Measurements from ENCODE around the gene RASSF3. TPM values are rescaled to one million over a fixed set of nuclear protein-coding genes. Genes with fewer than 3 reads are reported as not detected.

The RASSF3 gene
- total and polyA plus RNA-seq, 4 donors = 9.4 to 18.7 (median 10.9) TPM

DNA sequence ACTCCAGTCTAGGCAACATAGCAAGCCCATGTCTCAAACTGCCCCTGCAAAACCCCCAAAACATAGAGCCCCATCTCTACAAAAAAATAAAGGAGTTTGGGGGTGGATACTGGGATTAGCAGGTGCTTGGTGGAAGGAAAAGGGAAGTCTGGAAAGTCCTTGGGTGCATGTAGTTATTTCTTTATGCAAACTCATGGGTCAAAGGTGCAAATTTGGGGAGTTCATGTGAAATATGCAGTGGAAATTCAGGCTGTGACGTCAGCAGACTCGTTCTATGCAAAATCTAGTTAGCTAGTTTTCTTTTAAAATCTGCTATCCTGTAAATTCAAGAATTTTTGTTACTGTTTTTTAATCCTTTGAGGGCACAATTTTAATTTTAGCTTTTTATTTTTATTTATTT, 97.6 kb downstream of the RASSF3 start:
- no CpG with 5 or more reads among the region's 2 CpGs for WGBS (ENCODE audit: insufficient coverage)
- DNase-seq (ENCODE audit: low read depth in 4 of 6, low spot score in 6 of 6) = no peak
- Histone ChIP-seq H3K4me1 (ENCODE audit: control insufficient read depth, insufficient read depth, low read length) (peaks cover 8% of the 10 kb centered on the region), H3K36me3 (ENCODE audit: control insufficient read depth, insufficient read depth, low read length) (no peaks in the 10 kb centered on the region), H3K27ac (ENCODE audit: low read depth, low read length) (no peak overlapping the region), H3K27me3 (ENCODE audit: control insufficient read depth, insufficient read depth, low read length) (no peaks in the 10 kb centered on the region), H3K9me3 (ENCODE audit: control insufficient read depth, insufficient read depth, low read length) (no peaks in the 10 kb centered on the region), H3K4me3 (ENCODE audit: low read depth, low read length) (no peak overlapping the region)

DNA sequence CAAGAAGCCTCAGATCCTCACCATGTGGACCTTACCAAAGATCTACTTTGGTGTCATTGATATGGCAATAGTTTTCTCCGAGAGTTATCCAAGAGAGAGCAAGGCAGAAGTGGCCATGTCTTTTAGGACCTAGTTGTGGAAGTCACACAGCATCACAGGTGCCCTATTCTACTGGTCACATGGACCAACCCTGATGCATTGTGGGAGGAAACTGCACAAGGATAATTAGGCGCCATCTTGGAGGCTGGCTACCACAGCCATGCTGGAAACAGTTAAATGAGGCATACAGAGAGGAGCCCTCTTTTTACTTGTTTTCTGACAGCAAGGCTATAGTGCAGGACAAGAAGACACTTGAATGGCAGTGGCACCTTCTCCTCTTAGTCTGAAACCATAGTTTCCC, 99.1 kb downstream of the RASSF3 start:
- Histone ChIP-seq H3K4me1 (ENCODE audit: control insufficient read depth, insufficient read depth, low read length) (peaks cover 8% of the 10 kb centered on the region), H3K36me3 (ENCODE audit: control insufficient read depth, insufficient read depth, low read length) (peaks cover 4% of the 10 kb centered on the region)
- 90% methylated on average over 2 of the region's 2 CpGs for WGBS (ENCODE audit: insufficient coverage)

DNA sequence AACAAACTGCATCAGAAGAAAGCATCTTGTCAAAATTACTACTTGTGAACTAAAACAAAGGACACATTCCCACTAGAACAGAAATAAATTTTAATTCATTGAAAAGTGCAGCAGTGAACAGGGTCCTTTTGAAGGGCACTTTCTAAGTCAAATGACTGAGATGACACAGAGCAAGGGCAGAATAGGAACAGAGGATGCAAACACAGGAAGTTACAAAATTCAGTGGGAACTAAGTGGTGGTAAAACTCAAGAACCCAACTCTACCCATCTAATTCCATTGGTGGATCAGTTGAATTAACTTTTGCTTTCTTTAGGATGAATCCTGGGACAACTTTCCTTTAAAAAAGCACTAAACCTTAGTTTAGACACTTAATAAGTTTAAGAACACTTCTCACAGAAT, 103.1 kb downstream of the RASSF3 start:
- DNase-seq (ENCODE audit: low read depth in 4 of 6, low spot score in 6 of 6) = no peak
- H3K27ac ChIP-seq (ENCODE audit: low read depth, low read length) = no peak overlapping the region
- H3K4me3 ChIP-seq (ENCODE audit: low read depth, low read length) = no peak overlapping the region
- peaks cover 19% of the 10 kb centered on the region for H3K36me3 ChIP-seq (ENCODE audit: control insufficient read depth, insufficient read depth, low read length)
- no peaks in the 10 kb centered on the region for H3K4me1 ChIP-seq (ENCODE audit: control insufficient read depth, insufficient read depth, low read length)
- H3K27me3 ChIP-seq (ENCODE audit: control insufficient read depth, insufficient read depth, low read length) = no peaks in the 10 kb centered on the region
- H3K9me3 ChIP-seq (ENCODE audit: control insufficient read depth, insufficient read depth, low read length) = no peaks in the 10 kb centered on the region

More for the DNA sequence above, 99.1 kb downstream of the RASSF3 start:
- H3K9me3 ChIP-seq (ENCODE audit: control insufficient read depth, insufficient read depth, low read length) = no peaks in the 10 kb centered on the region
- no peak for DNase-seq (ENCODE audit: low read depth in 4 of 6, low spot score in 6 of 6)
- H3K27ac ChIP-seq (ENCODE audit: low read depth, low read length) = no peak overlapping the region
- no peak overlapping the region for H3K4me3 ChIP-seq (ENCODE audit: low read depth, low read length)
- H3K27me3 ChIP-seq (ENCODE audit: control insufficient read depth, insufficient read depth, low read length) = no peaks in the 10 kb centered on the region

DNA sequence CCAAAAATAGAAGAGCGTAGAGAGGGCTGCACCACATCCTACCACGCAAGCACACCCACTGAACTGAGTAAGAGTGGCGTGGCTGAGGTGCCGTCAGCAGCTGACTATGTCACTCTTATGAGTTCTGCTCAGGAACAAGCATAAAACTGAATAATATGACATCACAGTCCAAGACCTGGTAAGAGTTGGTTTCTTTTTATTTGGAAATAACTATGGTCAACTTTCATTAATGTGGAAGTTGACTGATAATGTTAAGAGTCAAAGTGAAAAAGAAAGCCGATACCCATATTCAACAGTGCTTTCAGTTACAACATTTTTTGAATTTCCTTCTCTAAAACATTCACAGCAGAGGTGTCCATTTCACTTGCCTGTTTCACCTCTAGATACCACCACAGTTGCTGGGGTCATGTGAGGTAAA, 104.3 kb downstream of the RASSF3 start:
- no peak for DNase-seq (ENCODE audit: low read depth in 4 of 6, low spot score in 6 of 6)
- Histone ChIP-seq H3K36me3 (ENCODE audit: control insufficient read depth, insufficient read depth, low read length) (peaks cover 19% of the 10 kb centered on the region), H3K27me3 (ENCODE audit: control insufficient read depth, insufficient read depth, low read length) (no peaks in the 10 kb centered on the region), H3K27ac (ENCODE audit: low read depth, low read length) (no peak overlapping the region), H3K4me3 (ENCODE audit: low read depth, low read length) (no peak overlapping the region), H3K9me3 (ENCODE audit: control insufficient read depth, insufficient read depth, low read length) (no peaks in the 10 kb centered on the region), H3K4me1 (ENCODE audit: control insufficient read depth, insufficient read depth, low read length) (no peaks in the 10 kb centered on the region)
- WGBS (ENCODE audit: insufficient coverage) = 100% methylated on average over 2 of the region's 5 CpGs

DNA sequence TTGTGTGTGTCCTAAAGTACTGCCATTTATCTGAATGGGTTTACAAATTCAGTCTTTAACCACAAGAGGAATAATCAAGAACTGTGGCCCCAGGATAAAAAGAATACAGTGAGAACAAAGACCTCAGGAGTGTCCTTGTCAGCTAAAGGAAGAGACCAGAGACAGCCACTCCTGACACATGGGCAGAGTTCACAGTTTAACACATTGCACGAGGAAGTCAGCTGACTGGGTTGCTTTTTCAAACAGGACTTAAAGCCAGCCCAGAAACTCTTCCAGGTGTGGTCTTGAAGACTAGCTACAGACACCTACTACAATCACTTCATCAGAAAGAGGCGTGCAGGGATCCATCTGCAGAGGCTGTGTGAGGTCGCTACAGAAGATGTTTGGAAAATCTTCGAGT, 106.1 kb downstream of the RASSF3 start:
- peaks cover 19% of the 10 kb centered on the region for H3K36me3 ChIP-seq (ENCODE audit: control insufficient read depth, insufficient read depth, low read length)
- H3K4me1 ChIP-seq (ENCODE audit: control insufficient read depth, insufficient read depth, low read length) = no peaks in the 10 kb centered on the region
- no peak overlapping the region for H3K27ac ChIP-seq (ENCODE audit: low read depth, low read length)
- H3K4me3 ChIP-seq (ENCODE audit: low read depth, low read length) = no peak overlapping the region
- H3K9me3 ChIP-seq (ENCODE audit: control insufficient read depth, insufficient read depth, low read length) = no peaks in the 10 kb centered on the region
- DNase-seq (ENCODE audit: low read depth in 4 of 6, low spot score in 6 of 6) = no peak
- no peaks in the 10 kb centered on the region for H3K27me3 ChIP-seq (ENCODE audit: control insufficient read depth, insufficient read depth, low read length)
- WGBS (ENCODE audit: insufficient coverage) = 88% methylated on average over 1 of the region's 4 CpGs

DNA sequence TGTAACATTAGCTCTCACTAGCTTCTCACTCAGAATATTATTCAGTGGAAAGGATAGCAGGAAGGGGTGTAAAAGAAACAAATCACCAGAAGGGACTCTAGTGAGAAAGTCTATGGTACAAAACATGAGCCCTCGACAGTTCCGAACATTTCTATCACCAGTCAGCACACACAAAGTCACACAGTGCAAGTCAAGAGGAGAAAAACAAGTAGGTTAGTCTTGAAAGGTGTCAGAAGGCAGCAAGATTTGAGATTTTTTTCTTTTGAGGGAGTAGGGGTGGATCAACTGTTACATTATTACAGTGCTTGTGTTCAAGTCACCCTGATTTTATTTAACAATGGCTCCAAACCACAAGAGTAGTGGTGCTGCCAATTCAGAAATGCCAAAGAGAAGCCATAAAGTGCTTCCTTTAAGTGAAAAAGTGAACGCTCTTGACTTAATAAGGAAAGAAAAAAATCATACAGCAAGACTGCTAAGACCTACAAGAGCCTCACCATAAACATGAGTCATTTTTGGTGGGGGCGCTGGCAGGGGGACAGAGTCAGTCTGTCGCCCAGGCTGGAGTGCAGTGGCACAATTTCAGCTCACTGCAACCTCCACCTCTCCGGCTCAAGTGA, 106.7 kb downstream of the RASSF3 start:
- DNase-seq (ENCODE audit: low read depth in 4 of 6, low spot score in 6 of 6) = no peak
- H3K9me3 ChIP-seq (ENCODE audit: control insufficient read depth, insufficient read depth, low read length) = no peaks in the 10 kb centered on the region
- H3K27me3 ChIP-seq (ENCODE audit: control insufficient read depth, insufficient read depth, low read length) = no peaks in the 10 kb centered on the region
- no peak overlapping the region for H3K27ac ChIP-seq (ENCODE audit: low read depth, low read length)
- WGBS (ENCODE audit: insufficient coverage) = 79% methylated on average over 2 of the region's 6 CpGs
- H3K4me3 ChIP-seq (ENCODE audit: low read depth, low read length) = no peak overlapping the region
- H3K36me3 ChIP-seq (ENCODE audit: control insufficient read depth, insufficient read depth, low read length) = peaks cover 21% of the 10 kb centered on the region
- no peaks in the 10 kb centered on the region for H3K4me1 ChIP-seq (ENCODE audit: control insufficient read depth, insufficient read depth, low read length)

DNA sequence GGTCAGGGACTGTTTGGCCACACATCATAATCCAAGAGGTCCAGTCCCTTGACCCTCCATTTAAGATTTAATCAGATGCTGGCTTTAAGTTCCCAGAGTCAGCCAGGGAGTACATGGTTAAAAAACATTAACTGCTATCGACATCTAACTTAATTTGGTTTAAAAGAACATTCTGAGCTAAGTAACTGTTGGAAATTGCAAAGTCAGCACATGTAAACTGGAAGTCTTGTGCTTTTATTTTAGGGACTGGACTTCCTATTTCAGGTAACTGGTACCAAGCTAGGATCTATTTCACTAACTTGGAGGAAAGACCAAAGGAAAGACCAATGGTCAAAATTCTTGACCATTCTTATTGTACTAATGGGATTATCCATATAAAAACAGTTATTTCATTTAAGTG, 108.4 kb downstream of the RASSF3 start:
- WGBS (ENCODE audit: insufficient coverage) = no CpG with 5 or more reads among the region's 1 CpG
- no peak for DNase-seq (ENCODE audit: low read depth in 4 of 6, low spot score in 6 of 6)
- Histone ChIP-seq H3K27me3 (ENCODE audit: control insufficient read depth, insufficient read depth, low read length) (no peaks in the 10 kb centered on the region), H3K4me1 (ENCODE audit: control insufficient read depth, insufficient read depth, low read length) (no peaks in the 10 kb centered on the region), H3K27ac (ENCODE audit: low read depth, low read length) (no peak overlapping the region), H3K4me3 (ENCODE audit: low read depth, low read length) (no peak overlapping the region), H3K36me3 (ENCODE audit: control insufficient read depth, insufficient read depth, low read length) (peaks cover 26% of the 10 kb centered on the region), H3K9me3 (ENCODE audit: control insufficient read depth, insufficient read depth, low read length) (no peaks in the 10 kb centered on the region)

DNA sequence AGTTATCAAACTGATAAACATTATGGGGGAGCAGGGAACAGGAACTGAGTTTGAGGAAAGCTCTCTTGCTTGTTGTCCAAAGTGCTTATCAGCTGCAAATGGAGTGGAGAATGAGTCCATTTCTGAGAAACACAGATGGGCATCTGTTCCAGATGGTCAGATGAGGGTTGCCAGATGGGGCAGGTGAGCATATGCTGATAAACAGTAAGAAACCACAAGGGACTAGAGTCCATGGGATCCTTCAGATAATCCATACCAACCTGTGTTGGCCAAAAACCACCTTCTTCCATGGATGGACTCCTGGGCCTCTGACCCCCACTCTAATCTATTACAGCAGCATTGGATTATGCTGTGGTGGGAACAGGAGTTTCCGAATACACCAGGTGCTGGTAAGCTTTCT, 110.6 kb downstream of the RASSF3 start:
- Histone ChIP-seq H3K36me3 (ENCODE audit: control insufficient read depth, insufficient read depth, low read length) (peaks cover 28% of the 10 kb centered on the region), H3K27ac (ENCODE audit: low read depth, low read length) (no peak overlapping the region), H3K9me3 (ENCODE audit: control insufficient read depth, insufficient read depth, low read length) (no peaks in the 10 kb centered on the region), H3K27me3 (ENCODE audit: control insufficient read depth, insufficient read depth, low read length) (no peaks in the 10 kb centered on the region), H3K4me3 (ENCODE audit: low read depth, low read length) (no peak overlapping the region), H3K4me1 (ENCODE audit: control insufficient read depth, insufficient read depth, low read length) (no peaks in the 10 kb centered on the region)
- WGBS (ENCODE audit: insufficient coverage) = no CpG with 5 or more reads among the region's 1 CpG
- no peak for DNase-seq (ENCODE audit: low read depth in 4 of 6, low spot score in 6 of 6)

DNA sequence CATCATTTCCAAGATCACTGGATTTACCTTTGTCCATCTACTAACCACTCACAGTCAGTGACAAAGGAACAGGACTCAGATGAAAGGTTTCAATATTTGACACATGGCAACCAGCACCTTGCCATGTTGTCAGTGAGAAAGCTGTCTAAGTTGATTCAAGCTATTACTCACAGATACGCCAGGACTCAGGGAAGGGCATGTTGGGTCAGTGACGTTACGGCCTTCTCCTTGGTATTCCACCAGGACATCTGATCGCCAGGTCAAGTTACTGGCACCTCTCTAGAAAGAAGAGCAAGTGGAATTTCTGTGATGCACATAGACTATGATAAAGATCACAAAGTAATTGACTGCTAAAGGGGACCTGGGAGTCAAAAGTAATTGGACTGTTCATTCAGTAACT, 112.5 kb downstream of the RASSF3 start:
- no peak overlapping the region for H3K27ac ChIP-seq (ENCODE audit: low read depth, low read length)
- H3K36me3 ChIP-seq (ENCODE audit: control insufficient read depth, insufficient read depth, low read length) = peaks cover 17% of the 10 kb centered on the region
- H3K4me1 ChIP-seq (ENCODE audit: control insufficient read depth, insufficient read depth, low read length) = no peaks in the 10 kb centered on the region
- no peak overlapping the region for H3K4me3 ChIP-seq (ENCODE audit: low read depth, low read length)
- H3K27me3 ChIP-seq (ENCODE audit: control insufficient read depth, insufficient read depth, low read length) = no peaks in the 10 kb centered on the region
- H3K9me3 ChIP-seq (ENCODE audit: control insufficient read depth, insufficient read depth, low read length) = no peaks in the 10 kb centered on the region
- WGBS (ENCODE audit: insufficient coverage) = 94% methylated on average over 4 of the region's 4 CpGs
- no peak for DNase-seq (ENCODE audit: low read depth in 4 of 6, low spot score in 6 of 6)

DNA sequence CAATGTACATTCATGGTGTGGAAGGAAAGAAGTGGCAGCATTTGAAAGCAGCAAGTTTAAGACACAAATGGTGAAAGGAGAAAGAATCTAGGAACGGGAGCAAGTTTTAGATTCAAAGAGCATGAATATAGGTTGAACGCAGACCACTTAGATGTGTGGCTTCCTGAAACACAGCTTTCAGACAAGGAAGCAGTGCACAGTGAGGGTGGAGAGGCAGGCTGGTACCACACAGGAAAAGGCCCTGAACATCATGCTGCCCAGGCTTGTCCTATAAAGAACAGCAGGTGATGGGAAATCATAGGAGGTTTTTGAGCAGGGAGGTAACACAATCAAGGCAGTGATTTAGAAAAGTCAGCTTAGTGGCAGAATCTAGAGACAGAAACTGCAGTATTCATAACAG, 113.3 kb downstream of the RASSF3 start:
- Histone ChIP-seq H3K4me1 (ENCODE audit: control insufficient read depth, insufficient read depth, low read length) (no peaks in the 10 kb centered on the region), H3K4me3 (ENCODE audit: low read depth, low read length) (no peak overlapping the region), H3K27ac (ENCODE audit: low read depth, low read length) (no peak overlapping the region), H3K27me3 (ENCODE audit: control insufficient read depth, insufficient read depth, low read length) (no peaks in the 10 kb centered on the region), H3K9me3 (ENCODE audit: control insufficient read depth, insufficient read depth, low read length) (no peaks in the 10 kb centered on the region), H3K36me3 (ENCODE audit: control insufficient read depth, insufficient read depth, low read length) (peaks cover 18% of the 10 kb centered on the region)
- no peak for DNase-seq (ENCODE audit: low read depth in 4 of 6, low spot score in 6 of 6)
- 93% methylated on average over 2 of the region's 2 CpGs for WGBS (ENCODE audit: insufficient coverage)
